Daoy (cell line): ENCODE measurements around the gene ATP6V1C2. TPM values are rescaled to one million over a fixed set of nuclear protein-coding genes. Genes with fewer than 3 reads are reported as not detected.
"Not testable (repeated sequence)": the region's sequence is repeated elsewhere in the genome, so short reads cannot be mapped to it uniquely, and the experiment has no call there.

Experiments used
- DNase-seq: peaks from one replicate; pipeline ENCODE4 v3.0.0-alpha.2; 2015; ENCODE audit warnings: low read depth
- total RNA-seq: library from RNA; depleted of rRNA; stranded (reverse); fragments of >200 nt; shearing (Covaris generic); gene quantifications from 2 replicates; pipeline ENCODE4 v1.2.3, GENCODE V29; 2014

Gene ATP6V1C2
- total RNA-seq, 1 experiment from 2014 or later = 0.29 TPM

GRCh38 chr2:10813163-10814138 lies 92.0 kb downstream of the ATP6V1C2 start:
- DNase-seq = not testable (repeated sequence)

DNA sequence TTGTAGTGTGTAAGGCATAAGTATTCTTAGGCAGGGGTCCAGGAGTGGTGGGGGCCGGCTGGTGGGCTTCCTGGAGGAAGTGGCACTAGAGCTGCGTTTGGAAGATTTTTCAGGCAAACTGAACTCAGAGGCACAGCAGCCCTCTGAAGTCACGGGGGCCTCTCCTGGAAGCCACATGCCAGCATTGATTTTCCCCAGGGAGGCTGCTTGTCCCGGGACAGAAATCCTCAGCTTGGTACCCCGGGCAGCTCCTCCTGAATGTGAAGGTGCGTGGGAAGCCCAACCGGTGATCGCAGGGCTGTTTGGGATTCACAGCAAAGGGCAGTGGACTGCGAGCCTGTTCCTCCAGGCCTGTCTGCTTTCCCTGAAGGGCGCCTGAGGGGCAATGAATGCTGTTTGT lies 92.7 kb downstream of the ATP6V1C2 start:
- DNase-seq = no peak

- DNase-seq = no peak
Measured at GRCh38 chr2:10814571-10815331, 93.3 kb downstream of the ATP6V1C2 start.

- no peak for DNase-seq
Measured at GRCh38 chr2:10817413-10817812, 96.0 kb downstream of the ATP6V1C2 start.

DNA sequence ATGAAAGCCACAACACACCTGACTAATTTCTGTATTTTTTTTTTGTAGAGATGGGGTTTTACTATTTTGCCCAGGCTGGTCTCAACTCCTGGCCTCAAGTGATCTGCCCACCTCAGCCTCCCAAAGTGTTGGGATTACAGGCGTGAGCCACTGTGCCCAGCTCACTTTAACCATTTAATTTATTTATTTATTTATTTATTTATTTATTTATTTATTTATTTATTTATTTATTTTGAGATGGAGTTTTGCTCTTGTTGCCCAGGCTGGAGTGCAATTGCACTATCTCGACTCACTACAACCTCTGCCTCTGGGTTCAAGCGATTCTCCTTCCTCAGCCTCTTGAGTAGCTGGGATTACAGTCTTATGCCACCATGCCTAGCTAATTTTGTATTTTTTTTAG lies 96.9 kb downstream of the ATP6V1C2 start:
- DNase-seq = not testable (repeated sequence)

DNA sequence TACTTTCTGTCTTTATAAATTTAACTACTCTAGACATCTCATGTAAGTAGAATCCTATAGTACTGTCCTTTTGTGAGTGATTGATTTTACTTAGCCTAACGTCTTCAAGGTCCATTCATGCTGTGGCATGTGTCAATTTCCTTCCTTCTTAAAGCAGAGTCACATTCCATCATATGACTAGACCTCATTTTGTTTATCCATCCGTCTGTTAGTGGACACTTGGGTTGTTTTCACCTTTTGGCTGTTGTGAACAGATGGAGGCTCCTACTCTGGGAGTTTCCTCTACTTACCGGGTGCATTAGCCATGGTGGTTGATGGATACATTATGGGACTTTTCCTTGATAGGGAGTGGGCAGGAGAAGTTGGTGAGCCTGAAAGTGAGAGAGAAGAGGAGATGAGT lies 97.6 kb downstream of the ATP6V1C2 start:
- DNase-seq = no peak

GRCh38 chr2:10819714-10820314 lies 98.4 kb downstream of the ATP6V1C2 start:
- no peak for DNase-seq

DNA sequence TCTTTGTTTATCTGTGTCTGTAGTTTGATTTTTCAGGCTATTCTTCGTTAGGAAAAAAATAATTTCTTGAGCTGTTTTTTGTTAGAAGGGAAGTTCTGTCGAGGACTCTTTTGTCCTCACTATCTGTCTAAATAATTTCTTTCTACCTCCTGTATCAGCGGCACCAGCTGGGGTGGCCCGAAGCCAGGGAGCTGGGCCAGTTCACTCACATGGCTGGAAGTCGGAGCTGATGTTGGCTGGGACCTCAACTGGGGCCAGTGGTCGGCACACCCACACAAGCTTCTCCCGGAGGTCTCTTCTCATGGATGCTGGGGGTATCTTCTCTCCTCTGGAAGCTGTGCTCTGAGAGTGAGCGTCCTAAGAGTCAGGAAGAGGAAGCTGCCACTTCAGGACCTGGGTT lies 99.1 kb downstream of the ATP6V1C2 start:
- no peak for DNase-seq

DNA sequence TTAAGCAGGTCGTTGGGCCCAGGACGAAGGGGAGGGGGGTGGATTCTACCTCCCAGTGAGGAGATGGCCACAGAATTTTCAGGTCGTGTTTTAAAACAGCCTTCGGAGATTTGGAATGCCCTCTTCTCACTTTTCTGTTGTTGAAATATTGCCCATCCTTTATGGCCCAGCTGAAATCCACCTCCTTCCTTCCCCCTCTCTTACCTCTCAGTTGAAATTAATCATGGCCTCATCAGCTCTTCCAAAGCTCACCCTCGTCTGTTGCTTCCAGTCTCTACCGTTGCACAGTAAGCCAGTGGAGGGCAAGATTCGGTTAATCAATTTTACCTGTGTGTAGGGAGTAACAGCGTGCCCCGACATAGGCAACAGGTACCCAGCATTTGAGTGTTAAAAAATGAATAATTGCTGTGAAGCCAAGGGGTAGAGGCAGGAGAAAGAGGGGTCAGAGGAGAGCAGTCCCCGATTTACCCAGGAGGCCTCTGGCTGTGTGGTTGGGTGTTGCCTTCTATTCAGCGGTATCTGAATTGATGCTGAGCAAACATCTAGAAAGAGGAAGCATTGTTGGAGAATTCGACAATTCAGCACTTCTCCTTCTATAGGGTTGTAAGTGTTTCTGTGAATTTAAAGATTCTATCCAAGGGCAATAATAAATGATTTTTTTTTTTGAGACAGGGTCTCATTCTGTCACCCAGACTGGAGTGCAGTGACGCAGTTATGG lies 99.7 kb downstream of the ATP6V1C2 start:
- DNase-seq = no peak

GRCh38 chr2:10824191-10824590 lies 102.8 kb downstream of the ATP6V1C2 start:
- DNase-seq = no peak

DNA sequence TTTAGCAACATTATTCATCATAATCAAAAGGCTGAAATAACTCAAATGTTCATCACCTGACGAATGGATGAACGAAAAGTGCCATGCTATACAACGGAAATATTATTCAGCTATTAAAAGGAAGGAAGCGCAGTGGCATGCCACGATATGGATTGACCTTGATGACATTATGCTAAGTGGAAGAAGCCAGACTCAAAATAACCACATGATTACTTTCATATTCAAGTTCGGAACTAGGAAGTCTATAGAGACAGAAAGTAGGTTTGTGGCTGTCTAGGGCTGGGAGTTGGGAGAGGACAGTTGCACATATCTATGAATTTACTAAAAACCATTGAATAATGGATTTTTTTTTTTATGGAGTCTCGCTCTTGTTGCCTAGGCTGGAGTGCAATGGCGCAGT lies 104.6 kb downstream of the ATP6V1C2 start:
- DNase-seq = no peak

GRCh38 chr2:10826625-10827024 lies 105.2 kb downstream of the ATP6V1C2 start:
- no peak for DNase-seq

DNA sequence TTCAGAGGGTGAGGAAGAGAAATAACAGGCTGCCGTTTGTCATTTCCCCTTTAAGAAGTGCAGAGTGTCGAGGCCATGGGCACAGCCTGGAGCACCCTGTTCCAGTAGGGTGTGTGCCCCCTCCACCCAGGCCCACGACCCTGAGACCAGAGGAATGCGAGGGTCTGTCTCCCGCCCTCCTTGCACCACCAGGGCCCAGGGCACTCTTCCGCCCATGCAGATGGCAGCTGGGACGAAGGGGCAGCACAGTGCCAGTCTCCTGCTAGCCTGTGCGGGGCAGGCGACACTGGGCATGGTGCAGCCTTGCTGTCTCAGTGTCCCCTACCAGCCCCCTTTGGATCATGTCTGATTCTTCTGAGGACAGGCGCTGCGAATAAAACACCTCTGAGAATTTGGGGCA lies 106.9 kb downstream of the ATP6V1C2 start:
- no peak for DNase-seq

DNA sequence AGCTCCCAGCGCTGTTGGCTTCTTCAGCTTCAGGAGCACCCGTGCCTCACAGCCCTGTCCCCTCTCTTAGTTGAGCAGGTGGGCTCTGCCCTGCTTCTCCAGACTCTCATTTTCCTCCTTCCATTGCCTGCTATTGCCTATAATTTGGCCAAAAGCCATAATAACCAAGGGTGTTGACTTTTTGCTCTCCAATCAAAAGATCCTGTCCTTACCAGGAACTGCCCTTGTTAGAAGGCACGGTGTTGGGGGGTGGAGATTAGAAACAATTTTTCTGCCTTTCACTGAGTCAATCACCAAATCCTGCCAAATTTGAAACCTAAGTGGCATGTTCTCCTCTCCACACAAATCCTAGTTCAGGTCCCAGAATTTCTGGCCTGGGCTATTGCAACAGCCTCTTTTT lies 107.9 kb downstream of the ATP6V1C2 start:
- DNase-seq = no peak

DNA sequence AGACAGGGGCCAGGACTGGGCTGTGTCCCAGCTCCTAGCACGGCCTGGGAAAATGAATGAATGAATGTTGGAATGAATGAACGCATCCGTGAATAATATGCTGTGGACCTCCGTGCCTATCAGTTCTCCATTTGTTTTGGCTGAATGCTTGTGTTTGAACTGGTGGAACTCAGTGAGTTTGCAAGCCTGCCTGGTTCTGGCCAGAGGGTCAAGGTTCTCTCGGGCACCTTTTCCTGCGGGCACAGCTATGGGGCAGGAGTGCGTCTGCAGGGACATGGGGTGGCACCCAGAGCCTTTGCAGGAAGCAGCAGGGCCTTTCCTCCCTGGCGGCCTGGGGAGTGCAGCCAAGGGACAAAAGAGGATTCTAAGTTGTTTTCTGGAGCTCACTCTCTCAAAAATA lies 108.8 kb downstream of the ATP6V1C2 start:
- no peak for DNase-seq

- no peak for DNase-seq
Measured at GRCh38 chr2:10830641-10831399, 109.4 kb downstream of the ATP6V1C2 start.

GRCh38 chr2:10831400-10831985 lies 110.1 kb downstream of the ATP6V1C2 start:
- DNase-seq = no peak

DNA sequence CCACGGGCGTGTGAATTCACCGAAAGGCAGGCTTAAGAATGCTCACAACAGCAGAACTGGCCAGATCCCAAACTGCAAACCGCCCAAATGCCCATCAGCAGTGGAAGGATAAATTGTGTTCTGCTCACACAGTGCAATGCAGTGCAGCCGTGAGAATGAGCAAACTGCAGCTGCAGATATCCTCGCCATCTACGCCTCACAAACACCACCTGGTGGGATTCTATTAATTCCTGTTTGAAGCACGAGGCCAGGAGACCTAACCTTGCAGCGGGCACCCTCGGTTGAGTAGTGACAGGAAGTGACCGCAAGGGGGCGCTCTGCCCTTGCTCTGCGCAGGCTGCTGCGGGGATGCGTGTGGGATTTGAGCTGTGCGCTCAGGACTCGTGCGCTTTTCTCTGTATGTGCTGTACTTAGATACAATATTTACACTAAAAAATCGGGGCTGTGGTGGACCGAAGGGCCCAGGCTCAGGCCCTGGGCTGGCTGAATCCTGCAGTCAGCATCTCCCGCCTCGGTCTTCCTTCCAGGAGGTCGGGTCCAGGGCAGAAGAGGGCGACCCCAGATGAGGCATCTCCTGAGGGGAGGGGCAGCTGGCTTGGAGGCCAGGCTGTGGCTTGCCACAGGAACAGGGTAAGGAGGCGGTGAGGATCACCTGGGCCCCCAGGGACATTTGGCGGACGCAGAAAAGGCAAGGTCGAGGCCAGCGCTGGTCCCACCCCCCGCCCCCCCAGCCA lies 110.9 kb downstream of the ATP6V1C2 start:
- peak; percentile 88 for DNase-seq

DNA sequence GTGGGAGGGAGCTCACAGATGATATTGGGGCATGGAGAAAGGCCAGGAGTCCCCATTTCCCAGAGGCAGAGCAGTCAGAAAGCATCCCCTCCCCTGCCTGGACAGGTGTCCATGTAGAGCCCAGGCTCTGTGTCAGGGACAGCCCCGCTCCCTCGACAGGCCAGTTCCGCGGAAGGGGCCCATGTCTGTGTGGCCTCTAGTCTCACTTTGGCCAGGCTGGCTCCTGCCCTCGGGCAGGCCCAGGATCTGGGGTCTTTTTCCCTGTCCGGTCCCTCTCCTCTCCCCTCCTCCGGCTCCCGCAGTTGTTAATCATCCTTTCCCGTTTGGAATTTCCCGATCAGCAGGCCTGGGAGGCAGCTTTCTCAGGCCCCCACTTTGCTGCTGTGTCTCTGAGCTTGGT lies 111.6 kb downstream of the ATP6V1C2 start:
- DNase-seq = no peak
